Smooth muscle cell (in vitro differentiated cells): Measurements from ENCODE around the gene PRKCB. TPM values are rescaled to one million over a fixed set of nuclear protein-coding genes. Genes with fewer than 3 reads are reported as not detected.

Experiments
- DNase-seq: peaks from one replicate; lab custom pipeline; 2025; ENCODE audit not compliant: unreplicated experiment; lab: John Stamatoyannopoulos, UW
- H2AFZ ChIP-seq: fragments of 200-600 bp; sonication (generic); 2 replicates; pipeline ENCODE4 v1.6.0; 2016; ENCODE audit warnings: antibody characterized with exemption, low read depth, mild to moderate bottlenecking
- H3F3A ChIP-seq: fragments of 200-600 bp; sonication (generic); 2 replicates; pipeline ENCODE4 v1.6.0; 2017; ENCODE audit warnings: antibody characterized with exemption, low read depth
- H3K27ac ChIP-seq: fragments of 200-600 bp; sonication (generic); 2 replicates; pipeline ENCODE4 v1.5.1; 2016; ENCODE audit warnings: low read depth, mild to moderate bottlenecking
- H3K27me3 ChIP-seq: fragments of 200-600 bp; sonication (generic); 2 replicates; pipeline ENCODE4 v1.6.1; 2016; ENCODE audit warnings: low read depth, mild to moderate bottlenecking
- H3K36me3 ChIP-seq: fragments of 200-600 bp; sonication (generic); 2 replicates; pipeline ENCODE4 v1.5.1; 2016; ENCODE audit warnings: low read depth
- H3K4me1 ChIP-seq: fragments of 200-600 bp; sonication (generic); 2 replicates; pipeline ENCODE4 v1.5.1; 2016; ENCODE audit warnings: low read depth
- H3K4me2 ChIP-seq: fragments of 200-600 bp; sonication (generic); 2 replicates; pipeline ENCODE4 v1.6.0; 2016; ENCODE audit warnings: mild to moderate bottlenecking
- H3K4me3 ChIP-seq: fragments of 200-600 bp; sonication (generic); 2 replicates; pipeline ENCODE4 v1.5.1; 2016; ENCODE audit warnings: mild to moderate bottlenecking
- H3K79me2 ChIP-seq: fragments of 200-600 bp; sonication (generic); 2 replicates; pipeline ENCODE4 v1.6.0; 2016; ENCODE audit warnings: low read depth, mild to moderate bottlenecking
- H3K9ac ChIP-seq: fragments of 200-600 bp; sonication (generic); 2 replicates; pipeline ENCODE4 v1.6.0; 2016; ENCODE audit warnings: low read depth
- H3K9me3 ChIP-seq: fragments of 200-600 bp; sonication (generic); replicated peaks from 2 replicates; pipeline ENCODE4 v1.5.1; 2016; ENCODE audit warnings: low read depth
- H4K20me1 ChIP-seq: fragments of 200-600 bp; sonication (generic); 2 replicates; pipeline ENCODE4 v1.6.0; 2016; ENCODE audit warnings: low read depth
- CTCF ChIP-seq: fragments of 200-600 bp; sonication (generic); IDR thresholded peaks from 2 replicates; pipeline ENCODE4 v1.5.1; 2017; ENCODE audit warnings: borderline replicate concordance, mild to moderate bottlenecking, antibody characterized with exemption; ENCODE audit not compliant: insufficient read depth, poor library complexity, severe bottlenecking
- WGBS: methylation state at CpG from one replicate; pipeline ENCODE4 v1.1.7; 2016; ENCODE audit warnings: low lambda C conversion rate; 5-methylcytosine and 5-hydroxymethylcytosine counted together
- polyA plus RNA-seq: library from polyadenylated mRNA; unstranded; fragments of >200 nt; fragmentation: Nextera tagmentation; extraction: Ambion mirVana; gene quantifications from 2 replicates; pipeline ENCODE4 v1.2.1, GENCODE V29; 2016
- total RNA-seq: library from RNA; depleted of rRNA; stranded (reverse); fragments of >200 nt; gene quantifications from 2 replicates; pipeline ENCODE4 v1.2.3, GENCODE V29; 2014

Gene PRKCB
- total and polyA plus RNA-seq, 2 experiments from 2014 or later = 0.36 TPM; not detected in 1

GRCh38 chr16:24218299-24218698 is 382.5 kb downstream of the PRKCB start:
- TF ChIP-seq CTCF = no peak
- Histone ChIP-seq H3K27me3 (peaks cover 14% of the 10 kb centered on the region), H3K36me3 (no peaks in the 10 kb centered on the region), H2AFZ (no peak overlapping the region), H3K79me2 (no peaks in the 10 kb centered on the region), H3F3A (no peaks in the 10 kb centered on the region), H3K9me3 (no peaks in the 10 kb centered on the region), H3K27ac (no peak overlapping the region), H4K20me1 (no peaks in the 10 kb centered on the region), H3K4me1 (peaks cover 2% of the 10 kb centered on the region), H3K4me2 (no peak overlapping the region), H3K9ac (no peak overlapping the region), H3K4me3 (no peak overlapping the region)
- DNase-seq = no peak
- WGBS = 85% methylated on average over 4 of the region's 4 CpGs

- 92% methylated on average over 2 of the region's 2 CpGs for WGBS
- H3F3A ChIP-seq = no peaks in the 10 kb centered on the region
- H3K4me1 ChIP-seq = no peaks in the 10 kb centered on the region
- no peak overlapping the region for H3K9ac ChIP-seq
- H3K27me3 ChIP-seq = peaks cover 18% of the 10 kb centered on the region
- no peak for DNase-seq
- no peak overlapping the region for H3K27ac ChIP-seq
- H3K79me2 ChIP-seq = no peaks in the 10 kb centered on the region
- H3K4me3 ChIP-seq = no peak overlapping the region
- no peaks in the 10 kb centered on the region for H4K20me1 ChIP-seq
- no peaks in the 10 kb centered on the region for H3K36me3 ChIP-seq
- H2AFZ ChIP-seq = no peak overlapping the region
- H3K9me3 ChIP-seq = no peaks in the 10 kb centered on the region
- no peak for TF ChIP-seq CTCF
- no peak overlapping the region for H3K4me2 ChIP-seq
Measured at GRCh38 chr16:24221219-24221618, 385.4 kb downstream of the PRKCB start.

GRCh38 chr16:24228514-24228913 is 392.7 kb downstream of the PRKCB start:
- no peak overlapping the region for H3K27ac ChIP-seq
- no peak for TF ChIP-seq CTCF
- peaks cover 23% of the 10 kb centered on the region for H3K27me3 ChIP-seq
- H4K20me1 ChIP-seq = no peaks in the 10 kb centered on the region
- no peaks in the 10 kb centered on the region for H3K36me3 ChIP-seq
- no peak overlapping the region for H3K4me3 ChIP-seq
- H3K4me2 ChIP-seq = no peak overlapping the region
- no peak overlapping the region for H3K9ac ChIP-seq
- no peaks in the 10 kb centered on the region for H3K4me1 ChIP-seq
- 91% methylated on average over 7 of the region's 7 CpGs for WGBS
- H3F3A ChIP-seq = no peaks in the 10 kb centered on the region
- no peaks in the 10 kb centered on the region for H3K9me3 ChIP-seq
- H3K79me2 ChIP-seq = no peaks in the 10 kb centered on the region
- H2AFZ ChIP-seq = no peak overlapping the region
- DNase-seq = no peak

- Histone ChIP-seq H3K4me1 (no peaks in the 10 kb centered on the region), H3K9me3 (no peaks in the 10 kb centered on the region), H3F3A (no peaks in the 10 kb centered on the region), H3K9ac (no peak overlapping the region), H3K79me2 (no peaks in the 10 kb centered on the region), H3K4me3 (no peak overlapping the region), H4K20me1 (no peaks in the 10 kb centered on the region), H2AFZ (no peak overlapping the region), H3K27ac (no peak overlapping the region), H3K4me2 (no peak overlapping the region), H3K27me3 (peaks cover 10% of the 10 kb centered on the region), H3K36me3 (no peaks in the 10 kb centered on the region)
- no peak for TF ChIP-seq CTCF
- 93% methylated on average over 2 of the region's 2 CpGs for WGBS
- DNase-seq = no peak
Measured at GRCh38 chr16:24232936-24233335, 397.2 kb downstream of the PRKCB start.
